HG03097 (cell line): ENCODE data around the gene ABR.
"Not testable (repeated sequence)": the region's sequence is repeated elsewhere in the genome, so short reads cannot be mapped to it uniquely, and the experiment has no call there.

Experiments used
- ATAC-seq: cut with Tn5 transposase; IDR thresholded peaks from one replicate; pipeline ENCODE4 v1.9.1; 2021; ENCODE audit not compliant: unreplicated experiment, low FRiP score

Gene ABR

DNA sequence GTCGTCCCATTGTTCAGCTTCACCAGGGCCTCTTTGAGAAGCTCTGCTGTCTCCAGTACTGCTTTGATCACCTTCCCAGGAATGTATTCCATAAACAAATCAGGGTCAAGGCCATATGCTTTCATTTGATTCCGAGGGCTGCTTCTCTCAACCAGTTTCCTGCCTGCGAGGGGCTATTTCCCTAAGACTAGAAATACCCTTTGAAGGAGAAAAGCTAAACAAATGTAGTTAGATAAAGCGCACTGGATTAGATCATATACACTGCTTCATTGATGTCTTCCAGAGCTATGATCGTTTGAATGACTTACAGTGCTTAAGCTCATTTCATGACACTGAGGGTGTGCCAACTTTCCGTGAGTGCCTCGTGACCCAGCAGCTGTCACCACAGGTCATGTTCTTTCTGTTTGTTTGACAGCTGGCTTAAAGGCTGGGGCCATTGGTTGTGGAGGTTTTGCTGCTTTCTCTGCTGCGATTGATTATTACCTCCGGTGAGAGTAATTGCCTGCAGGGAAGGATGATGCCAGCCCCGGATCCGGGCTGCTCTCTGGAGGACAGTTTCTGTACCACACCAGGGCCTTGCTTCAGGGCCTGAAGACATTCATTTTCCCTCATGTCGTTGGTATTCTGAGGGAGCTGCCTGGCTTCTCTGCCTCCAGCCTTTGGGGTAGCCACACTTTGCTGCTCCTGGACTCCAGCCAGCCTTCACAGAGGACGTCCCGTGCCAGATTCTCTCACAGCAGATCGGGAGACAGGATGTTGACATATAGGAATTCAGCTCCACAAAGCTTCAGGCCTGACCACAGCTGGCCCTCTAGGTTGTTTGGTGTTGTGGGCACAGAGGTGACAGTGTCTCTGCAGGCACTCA, 179.0 kb downstream of the ABR start:
- no peak for ATAC-seq

DNA sequence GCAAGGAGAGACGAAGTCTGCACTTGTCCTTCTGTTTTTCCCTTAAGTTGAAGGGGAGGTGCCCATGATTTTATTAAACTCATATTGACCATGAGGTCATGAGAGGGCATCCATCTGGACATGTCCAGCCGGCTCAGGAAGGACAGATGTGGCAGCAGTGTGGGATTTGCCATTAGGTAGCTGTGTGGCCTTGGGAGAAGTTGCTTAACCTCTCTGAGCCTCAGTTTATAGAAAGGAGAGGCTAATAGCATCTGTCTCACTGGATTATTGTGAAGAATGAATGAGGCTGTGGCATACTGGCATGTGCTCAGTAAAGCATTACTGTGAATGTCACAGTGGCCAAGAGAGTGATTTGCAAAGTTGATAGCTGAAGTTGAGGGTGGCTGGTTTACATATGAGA, 181.7 kb downstream of the ABR start:
- ATAC-seq = no peak

DNA sequence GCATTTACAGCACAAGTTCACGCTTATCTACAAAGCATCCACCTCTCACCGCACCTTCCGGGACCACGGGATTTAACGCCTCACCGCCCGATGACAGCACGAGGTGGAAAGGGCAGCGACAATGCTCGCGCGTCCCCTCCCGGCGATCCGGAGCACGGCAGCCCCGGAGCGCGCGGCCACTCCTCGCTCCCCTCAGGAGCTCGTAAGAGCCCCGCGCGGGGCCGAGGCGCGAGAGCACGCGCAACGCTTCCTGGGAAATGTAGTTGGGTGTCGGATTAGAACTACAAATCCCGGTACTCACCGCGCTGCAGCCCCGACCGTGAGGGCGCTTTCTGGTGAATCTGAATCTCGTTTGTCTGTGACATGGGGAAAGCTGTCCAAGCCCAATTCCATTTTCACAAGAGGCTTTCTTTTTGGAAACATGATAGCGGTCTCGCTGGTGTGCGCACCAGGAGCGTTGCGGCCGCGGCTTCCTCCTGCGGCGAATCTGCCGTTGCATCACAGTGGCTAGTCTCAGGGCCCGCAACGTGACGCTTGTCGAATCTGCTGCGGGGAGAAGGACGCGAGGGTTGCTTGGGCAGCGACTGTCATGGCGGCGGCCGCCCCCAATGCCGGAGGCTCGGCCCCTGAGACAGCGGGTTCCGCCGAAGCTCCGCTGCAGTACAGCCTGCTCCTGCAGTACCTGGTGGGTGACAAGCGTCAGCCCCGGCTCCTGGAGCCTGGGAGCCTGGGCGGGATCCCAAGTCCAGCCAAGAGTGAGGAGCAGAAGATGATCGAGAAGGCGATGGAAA, 183.0 kb downstream of the ABR start, which contains the start of gene TIMM22:
TIMM22 (plus strand) TSS at position 576 of the 791 bp plus-strand sequence; CDS start at position 590, 14 bp downstream.
- ATAC-seq = peak; percentile 92

DNA sequence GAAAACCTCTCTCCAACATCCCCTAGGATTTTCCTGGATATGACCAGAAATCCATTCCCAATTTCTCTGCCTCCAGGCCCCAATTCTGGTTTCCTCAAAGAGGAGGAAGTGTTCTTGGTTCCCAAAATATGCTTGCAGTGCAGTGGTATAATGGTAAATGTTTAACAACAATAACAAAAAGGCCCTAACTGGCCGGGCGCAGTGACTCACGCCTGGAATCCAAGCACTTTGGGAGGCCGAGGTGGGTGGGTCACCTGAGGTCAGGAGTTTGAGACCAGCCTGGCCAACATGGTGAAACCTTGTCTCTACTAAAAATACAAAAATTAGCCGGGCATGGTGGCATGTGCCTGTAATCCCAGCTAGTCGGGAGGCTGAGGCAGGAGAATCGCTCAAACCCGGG, 184.5 kb downstream of the ABR start:
- ATAC-seq = not testable (repeated sequence)

DNA sequence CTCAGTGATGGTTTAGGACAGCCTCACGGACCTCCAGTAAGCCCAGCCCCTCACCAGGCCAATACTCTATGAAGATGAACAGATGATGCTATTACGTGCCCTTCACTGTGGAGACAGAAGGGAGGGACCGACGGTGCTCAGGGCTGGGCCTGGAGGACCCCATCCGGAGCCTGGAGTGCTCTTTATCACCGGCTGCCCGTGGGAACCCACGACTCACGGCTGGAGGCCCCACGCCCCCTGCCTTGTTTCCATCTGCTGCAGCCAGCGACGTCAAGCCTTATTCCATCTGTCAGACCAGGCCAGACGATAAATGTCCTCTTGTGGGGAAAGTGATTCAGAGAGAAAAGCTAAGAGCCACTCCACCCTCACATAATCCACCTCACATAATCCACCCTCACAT, 186.8 kb downstream of the ABR start:
- ATAC-seq = no peak

DNA sequence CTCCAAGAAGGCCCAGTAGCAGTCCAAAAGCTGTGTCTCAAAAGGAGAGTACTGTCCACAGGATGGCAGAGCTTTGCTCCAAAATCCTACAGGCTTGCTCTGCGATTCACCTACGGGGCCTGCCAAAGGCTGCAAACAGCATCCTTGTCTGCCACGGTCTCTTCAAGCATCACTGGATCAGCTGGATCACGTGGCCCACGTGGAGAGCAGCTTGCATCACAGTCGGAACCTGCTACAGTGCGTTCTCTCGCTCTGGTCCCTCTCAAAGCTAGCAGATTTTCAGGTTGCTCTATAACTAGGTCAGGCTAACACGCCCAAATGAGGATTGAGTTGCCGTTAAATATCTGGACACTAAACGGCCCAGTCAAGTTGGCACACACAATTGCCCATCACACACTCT, 191.2 kb downstream of the ABR start:
- ATAC-seq = no peak

DNA sequence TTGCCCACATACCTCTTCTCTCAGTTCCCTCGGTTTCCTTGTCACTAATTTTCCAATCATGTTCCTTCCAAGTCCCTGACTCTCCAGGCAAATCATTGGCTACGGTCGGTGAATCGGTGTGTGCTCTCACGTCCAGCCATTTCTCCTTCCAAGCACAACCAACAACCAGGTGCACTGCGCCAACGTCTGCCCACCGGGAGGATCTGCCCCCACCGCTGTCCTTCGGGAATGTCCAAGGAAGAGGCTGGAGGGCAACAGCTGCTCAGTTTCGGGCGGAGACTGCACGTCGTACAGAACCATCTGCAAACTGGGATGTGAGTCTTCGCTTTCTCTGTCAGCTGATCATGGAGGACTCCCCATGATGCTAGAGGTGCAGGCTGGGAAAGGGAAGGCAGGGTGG, 191.8 kb downstream of the ABR start:
- ATAC-seq = no peak

DNA sequence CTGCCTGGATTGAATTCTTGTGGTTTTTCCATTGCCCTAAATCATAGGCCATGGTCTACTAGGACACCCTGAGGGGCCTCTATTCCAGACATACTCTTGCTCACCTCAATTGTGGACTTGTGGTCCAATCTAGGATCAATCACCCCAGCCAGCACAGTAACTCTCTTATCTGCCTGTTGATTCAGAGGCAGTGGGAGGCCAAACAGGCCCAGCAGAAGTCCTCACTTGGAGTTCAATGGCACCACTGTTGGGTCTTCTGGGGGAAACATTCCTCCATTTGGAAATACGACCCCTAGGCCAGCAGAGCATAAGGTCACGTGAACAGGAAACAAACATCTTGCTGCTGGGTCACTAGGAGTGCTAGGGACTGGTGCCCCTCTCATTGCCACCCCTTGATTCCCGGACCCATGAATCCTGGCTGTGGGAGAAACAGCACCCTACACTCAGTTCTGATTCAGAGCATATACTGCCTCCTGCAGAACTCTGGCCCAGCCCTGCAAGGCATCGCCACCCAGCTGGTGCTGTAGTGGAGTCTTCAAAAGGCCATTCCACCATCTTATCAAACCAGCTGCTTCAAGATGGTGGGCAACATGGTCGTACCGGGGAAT, 193.4 kb downstream of the ABR start:
- ATAC-seq = no peak

DNA sequence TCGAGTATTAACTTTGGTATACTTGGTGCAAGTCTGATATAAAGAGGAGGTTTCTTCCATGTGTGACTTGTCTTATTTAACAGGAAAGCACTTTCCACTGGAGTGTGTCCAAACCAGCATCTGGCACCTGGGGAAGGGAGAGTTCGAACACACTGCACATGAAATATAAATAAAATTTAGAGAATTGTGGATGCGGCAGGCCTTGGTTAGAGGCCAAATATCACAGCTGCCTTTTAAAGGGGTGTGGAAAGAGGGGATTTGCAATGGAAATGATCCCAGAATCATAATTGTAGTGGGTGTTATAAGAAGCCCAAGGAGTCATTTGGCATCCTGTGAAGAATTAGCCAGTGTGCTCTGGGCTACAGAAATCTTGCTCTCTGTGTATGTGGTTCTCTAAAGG, 195.9 kb downstream of the ABR start:
- no peak for ATAC-seq

DNA sequence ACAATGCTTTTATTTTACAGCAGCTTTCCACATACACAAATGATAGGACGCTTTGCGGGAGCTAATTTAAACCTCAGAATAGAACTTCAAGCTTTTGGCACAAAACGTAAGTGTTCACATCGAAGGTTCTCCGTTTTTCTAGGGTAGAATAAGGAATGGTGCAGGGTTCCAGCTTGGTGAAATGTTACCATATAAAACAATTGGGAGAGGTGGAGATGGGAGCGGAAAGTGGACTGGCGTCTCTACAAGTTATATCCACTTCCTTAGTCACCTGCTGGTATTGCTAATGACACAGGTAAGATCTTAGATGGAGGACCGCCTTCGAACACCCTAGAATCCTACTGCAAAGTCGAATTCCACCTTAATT, 198.5 kb downstream of the ABR start:
- ATAC-seq = no peak

DNA sequence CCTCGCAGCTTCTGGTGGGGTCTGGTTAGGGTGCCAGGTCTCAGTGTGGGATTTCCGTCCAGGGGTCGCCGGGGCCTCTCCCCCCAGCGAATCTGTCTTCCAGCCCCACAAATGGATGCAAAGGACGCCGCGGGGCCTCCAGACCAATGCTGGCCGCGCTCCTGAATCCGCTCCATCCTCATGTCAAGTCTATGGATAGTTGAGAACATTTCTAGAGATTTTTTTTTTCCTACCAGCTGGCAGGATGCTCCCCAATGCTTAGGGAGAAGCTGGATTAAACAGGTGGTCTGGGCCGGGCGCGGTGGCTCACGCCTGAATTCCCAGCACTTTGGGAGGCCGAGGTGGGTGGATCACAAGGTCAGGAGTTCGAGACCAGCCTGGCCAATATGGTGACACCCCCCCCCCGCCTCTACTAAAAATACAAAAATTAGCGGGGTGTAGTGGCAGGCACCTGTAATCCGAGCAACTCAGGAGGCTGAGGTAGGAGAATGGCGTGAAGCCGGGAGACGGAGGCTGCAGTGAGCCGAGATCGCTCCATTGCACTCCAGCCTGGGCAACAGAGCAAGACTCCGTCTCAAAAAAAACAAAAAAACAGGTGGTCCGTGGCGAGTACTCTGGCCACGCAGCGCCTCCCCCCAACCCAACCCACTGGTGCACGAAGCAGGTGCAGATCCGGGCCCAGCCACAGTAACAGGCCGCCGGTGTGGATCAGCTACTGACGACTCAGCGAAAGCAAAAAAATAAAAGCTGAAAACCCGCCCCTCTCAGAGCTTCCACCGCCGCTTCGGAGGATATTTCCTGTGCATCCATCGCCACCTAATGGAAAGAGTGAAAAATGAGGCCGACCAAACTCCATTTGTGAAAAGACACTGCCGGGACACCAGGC, 199.1 kb downstream of the ABR start:
- peak; percentile 57 for ATAC-seq

DNA sequence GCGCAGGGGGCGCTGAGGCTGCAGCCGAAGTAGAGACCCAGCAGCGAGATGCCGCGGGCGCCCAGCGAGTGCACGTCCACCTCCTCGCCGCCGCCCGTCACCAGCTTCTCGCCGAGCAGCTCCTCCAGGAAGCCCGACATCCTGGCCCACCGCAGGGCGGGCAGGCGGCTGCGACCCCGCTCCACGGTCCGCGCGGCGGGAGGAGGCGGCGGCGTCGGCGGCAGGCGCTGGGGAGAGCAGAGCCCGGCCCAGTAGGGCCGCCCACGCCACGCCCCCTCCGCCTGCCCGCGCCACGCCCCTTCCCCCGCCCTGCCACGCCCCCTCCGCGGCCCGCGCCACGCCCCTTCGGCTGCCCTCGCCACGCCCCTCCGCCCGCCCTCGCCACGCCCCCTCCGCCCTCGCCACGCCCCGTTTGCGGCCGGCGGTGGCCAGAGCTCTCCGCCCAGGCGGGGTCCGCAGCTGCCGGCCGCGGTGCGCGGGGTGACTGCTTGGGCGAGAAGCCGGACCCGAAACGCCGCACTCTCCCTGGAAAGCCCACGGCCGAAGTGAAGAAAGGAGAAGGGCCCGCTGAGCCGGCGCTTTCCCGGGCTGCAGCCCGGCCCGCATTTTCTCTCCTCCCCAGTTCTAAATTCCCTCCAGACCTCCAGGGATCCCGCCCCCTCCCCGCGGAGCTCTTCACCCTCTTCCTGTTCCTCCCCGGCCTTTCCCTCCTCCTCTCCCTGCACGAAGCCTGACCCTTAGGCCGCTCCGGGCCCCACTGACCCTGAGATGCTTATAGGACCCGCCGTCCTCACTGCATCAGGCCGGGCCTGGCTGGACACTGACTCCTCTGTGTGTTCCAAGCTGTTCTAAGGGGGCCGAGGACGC, 200.0 kb downstream of the ABR start, which contains the start of gene NXN:
NXN (minus strand) TSS at position 238 of the 867 bp plus-strand sequence.
- peak; percentile 54 for ATAC-seq

DNA sequence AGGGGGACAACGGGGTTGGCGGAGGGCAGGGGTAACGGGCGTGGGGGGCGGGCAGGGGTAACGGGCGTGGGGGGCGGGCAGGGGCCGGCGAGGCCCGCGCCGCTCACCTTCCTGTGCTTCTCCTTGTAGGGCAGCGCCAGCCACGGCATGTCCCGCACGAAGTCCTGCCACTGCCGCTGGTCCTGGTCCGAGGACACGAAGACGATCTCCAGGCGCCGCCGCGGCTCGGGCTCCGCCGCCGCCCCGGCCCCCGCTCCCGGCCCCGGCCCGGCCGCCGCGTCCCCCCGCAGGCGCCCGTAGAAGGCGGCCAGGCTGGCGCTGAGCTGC, 200.6 kb downstream of the ABR start:
- ATAC-seq = no peak

DNA sequence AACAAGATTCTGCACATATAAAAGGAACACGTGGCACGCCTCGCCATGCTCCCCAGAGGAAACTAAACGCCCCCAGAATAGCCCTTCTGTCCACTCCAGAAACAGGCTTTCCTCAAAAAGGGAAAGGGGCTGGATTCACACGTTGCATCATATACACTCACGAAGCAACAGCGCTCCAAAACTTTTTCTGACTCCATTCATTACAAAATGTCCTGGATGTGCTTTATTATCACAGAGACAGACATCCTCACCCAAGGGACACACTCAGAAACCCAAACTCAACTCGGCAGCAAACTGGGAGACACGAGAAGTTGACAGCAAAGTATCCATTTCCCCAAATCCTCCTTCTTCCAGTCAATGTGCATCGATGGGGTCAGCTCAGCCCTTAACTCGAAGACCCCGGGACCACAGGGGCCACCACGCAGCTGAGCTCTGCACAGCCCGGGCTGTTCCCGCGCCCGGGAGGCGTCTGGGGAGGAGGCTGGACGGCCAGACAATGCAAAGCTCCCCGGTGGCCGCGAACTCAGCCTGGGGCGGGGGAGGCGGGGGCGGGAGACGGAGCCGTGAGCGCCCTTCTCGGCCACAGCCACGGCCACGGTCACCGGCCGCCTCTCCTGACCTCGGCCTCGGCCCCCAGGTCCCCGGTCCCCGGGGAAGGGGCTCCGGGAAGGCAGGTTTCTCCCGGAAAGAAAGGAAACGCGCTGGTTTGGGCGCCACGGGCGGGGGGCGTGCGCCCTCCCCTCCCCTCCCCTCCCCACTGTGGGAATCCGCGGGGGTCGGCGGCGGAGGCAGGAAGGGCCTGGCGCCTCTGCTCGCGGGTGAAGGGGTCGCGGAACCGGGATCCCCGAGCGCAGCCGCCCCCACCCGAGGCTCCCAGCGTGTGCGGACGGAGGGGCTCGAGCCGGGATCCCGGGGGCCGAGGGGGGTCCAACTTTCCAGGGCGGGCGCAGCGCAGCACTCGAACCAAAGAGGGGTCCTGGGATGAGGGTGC, 201.4 kb downstream of the ABR start:
- no peak for ATAC-seq

DNA sequence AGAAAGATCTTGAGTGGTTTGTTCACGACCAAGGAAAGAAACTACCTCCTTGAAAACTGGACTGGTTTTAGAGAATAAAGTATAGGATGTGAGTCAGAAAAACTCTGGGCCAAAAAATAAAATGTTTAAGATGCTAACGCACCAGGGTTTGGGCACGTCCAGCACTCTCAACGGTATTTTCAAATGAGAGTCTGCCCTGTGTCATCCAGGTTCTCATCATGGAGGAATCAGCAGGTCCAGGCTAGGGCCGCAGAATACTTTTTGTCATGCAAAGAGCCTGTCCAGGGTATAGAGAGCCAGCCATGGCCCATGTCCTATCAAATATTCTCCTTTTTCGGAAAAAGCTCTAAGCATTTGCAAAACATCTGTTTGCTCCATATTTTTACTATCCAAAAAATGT, 202.6 kb downstream of the ABR start:
- no peak for ATAC-seq

DNA sequence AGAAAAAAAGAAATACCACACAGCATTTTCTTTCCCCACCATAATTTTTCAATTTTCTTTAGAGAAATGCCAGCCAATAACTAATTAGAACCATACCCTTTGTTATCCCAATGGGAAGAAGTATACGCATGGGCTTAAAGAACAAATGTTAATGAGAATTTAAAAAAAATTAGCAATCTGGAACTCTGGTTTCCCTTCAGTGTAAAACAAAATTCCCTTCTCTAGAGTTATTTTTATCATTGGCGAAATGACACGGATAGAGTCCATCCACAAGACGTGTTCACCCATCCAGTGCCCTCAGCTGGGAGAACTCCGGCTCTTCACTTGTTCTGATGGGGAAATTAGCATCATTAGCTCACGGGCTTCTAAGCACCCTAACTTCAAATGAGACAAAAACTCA, 203.5 kb downstream of the ABR start:
- no peak for ATAC-seq

DNA sequence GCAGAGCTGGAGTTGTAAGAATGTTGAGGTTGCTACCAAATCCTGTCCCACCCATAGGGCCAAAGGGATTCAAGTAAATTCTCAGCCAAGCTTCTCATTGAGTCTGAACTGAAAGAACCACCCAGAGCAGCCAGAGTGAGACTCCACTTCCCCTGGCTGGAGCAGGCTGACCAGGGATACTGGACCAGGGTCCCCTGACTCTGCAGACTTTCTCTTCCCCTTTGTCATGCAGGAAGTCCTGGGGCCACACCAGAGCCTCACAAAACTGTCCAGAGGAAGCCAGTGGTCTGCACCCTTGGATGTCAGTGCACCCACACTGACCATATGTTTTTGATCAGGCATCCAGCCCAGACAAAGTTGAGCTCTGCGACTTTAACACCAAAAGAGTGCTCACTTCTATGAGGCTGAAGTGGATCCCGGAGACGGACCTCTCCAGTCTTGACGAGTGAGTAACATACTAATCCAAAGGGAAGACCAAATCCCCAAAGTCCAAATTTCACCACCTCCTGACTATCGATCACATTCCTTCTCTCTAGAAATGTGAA, 204.3 kb downstream of the ABR start:
- ATAC-seq = no peak

DNA sequence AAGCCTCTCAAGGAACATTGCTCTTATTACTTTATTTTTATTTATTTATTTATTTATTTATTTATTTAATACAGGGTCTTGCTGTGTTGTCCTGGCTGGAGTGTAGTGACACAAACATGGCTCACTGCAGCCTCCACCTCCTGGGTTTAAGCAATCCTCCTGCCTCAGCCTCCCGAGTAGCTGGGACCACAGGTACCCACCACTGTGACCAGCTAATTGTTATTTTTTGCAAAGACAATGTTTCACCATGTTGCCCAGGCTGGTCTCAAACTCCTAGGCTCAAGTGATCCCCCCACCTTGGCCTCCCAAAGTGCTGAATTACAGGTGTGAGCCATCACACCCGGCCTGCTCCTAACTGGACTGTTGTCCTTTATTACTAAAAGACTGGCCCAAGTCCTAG, 205.0 kb downstream of the ABR start:
- not testable (repeated sequence) for ATAC-seq
